ENCODE data around the gene AMMECR1.

AMMECR1 gene

DNA sequence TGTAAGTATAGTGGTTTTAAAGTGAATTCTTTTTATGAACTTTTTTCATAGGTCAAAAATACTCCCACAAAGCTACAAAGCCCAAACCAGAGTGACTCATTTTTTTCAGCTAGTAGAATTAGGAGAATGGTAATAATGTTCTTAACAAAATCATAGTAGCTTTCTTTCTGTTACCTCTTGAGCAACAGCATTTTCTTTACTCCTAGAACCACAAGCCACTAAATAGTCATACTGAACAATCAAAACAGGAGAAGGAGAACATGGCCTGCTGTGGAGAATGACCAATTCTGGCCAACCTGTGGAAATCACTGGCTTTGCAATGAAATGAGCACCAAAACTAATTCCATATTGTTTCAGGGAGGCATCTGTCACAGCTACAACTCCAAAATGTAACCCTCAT lies 112.9 kb downstream of the AMMECR1 start:
- DNase-seq, result no peak

- DNase-seq, result no peak
These were observed 116.1 kb downstream of the AMMECR1 start for GRCh38 chrX:110201799-110202198.

- DNase-seq, result no peak
These were observed 122.9 kb downstream of the AMMECR1 start for GRCh38 chrX:110194977-110195376.

DNA sequence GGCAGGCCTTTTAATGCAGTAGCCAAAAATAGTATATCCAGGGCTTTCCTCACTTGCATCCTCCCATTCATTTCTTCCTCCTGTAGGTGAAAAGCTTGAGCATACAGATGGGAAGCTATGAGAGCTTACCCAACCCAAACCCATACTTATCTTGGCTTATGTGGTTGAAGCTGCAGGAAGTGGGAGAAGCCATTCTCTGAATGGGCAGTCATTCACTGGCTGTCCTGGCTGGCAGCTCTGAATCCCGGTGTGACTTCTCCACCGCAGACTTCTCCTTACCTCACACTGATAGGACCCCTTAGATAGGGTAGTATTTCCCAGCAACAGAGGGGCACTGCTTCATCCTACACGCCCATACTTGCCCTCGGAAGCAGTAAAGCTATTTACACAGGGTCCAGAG lies 125.4 kb downstream of the AMMECR1 start:
- no peak for DNase-seq

DNA sequence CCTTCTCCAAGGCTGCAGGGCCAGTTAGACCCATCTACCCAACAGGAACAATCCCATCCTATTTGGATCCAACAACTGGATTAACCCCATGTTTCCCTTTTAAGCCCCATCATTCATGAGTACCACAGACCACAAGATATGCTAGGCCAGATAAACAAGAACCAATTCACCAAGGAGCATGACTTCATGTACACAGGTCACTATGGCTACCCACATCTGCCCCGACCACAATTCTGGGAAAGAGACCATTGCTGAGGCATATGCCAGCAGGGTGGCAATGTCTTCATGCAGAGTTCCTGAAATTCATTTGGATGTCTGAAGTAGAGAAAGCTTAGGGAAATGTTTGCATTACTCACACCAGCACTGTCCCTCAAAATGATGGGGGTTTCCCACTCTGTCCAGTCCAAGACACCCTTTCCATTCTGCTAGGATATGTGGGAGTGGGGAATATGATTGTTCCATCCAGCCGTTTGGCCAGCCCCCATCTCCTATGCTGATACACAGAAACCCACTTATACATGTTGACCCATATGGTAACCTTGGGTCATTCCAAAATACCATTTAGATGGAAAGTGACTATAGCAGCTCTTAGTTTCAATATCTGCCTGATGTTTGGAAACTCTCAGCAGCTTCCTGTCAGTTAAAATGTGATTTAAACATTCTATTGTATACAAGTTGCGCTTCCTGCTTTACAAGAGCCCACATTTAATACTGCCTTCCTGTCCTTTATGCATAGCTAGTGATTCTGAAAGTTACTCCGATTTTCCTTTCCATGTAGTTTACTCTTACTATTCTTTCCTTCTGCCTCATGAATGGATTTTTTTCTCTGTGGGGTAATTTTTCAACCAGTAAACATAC lies 129.0 kb downstream of the AMMECR1 start:
- DNase-seq, result no peak

- DNase-seq, result no peak
These were observed 134.6 kb downstream of the AMMECR1 start for GRCh38 chrX:110183314-110183713.

GRCh38 chrX:110182865-110183264 lies 135.0 kb downstream of the AMMECR1 start:
- no peak for DNase-seq

GRCh38 chrX:110182362-110182761 lies 135.5 kb downstream of the AMMECR1 start:
- DNase-seq, result no peak

GRCh38 chrX:110181459-110182137 lies 136.3 kb downstream of the AMMECR1 start:
- no peak for DNase-seq

- DNase-seq, result no peak
These were observed 137.0 kb downstream of the AMMECR1 start for GRCh38 chrX:110180928-110181310.

GRCh38 chrX:110180176-110180927 lies 137.5 kb downstream of the AMMECR1 start:
- DNase-seq, result no peak

GRCh38 chrX:110178179-110178865 lies 139.6 kb downstream of the AMMECR1 start:
- DNase-seq, result peak; percentile 24

DNA sequence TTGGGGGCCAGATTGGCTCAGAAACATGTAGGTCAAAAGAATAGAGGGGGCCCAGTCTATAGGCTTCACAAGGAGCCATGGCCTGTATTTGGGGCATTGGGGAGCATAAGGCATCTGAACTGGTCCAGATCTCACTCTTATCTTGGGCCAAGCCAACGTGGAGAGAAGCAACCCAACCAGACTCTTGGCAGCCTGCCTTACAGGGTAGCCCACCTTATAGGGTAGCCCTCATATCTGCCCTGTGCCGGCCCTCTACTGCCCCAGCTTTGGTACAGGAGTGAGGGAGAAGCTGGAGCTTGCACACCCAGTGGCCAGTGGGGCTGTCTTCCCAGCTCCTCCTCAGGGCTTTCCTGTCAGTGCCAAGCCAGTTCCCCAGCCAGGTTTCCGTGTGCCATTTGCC lies 142.2 kb downstream of the AMMECR1 start:
- DNase-seq, result no peak

DNA sequence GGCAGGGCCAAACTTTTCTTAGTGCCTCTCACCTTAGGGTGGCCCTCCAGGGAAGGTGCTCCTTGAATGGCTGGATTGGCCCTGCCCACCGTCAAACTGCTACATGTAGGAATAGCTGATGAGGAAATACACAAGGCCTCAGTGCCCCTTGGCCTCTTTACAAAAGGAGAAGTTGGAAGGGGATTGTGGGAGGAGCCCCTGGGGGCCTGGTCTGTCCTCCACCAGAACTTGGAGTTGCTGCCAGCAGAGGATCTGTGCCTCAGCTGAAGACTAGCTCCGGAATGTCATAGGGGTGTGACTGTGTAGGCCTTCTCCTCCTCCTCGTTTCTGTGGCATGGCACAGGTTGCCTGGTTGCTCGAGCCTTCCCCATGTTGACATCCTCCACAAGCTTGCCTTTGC lies 142.7 kb downstream of the AMMECR1 start:
- no peak for DNase-seq

GRCh38 chrX:110173192-110174175 lies 144.4 kb downstream of the AMMECR1 start:
- no peak for DNase-seq

GRCh38 chrX:110172215-110172614 lies 145.7 kb downstream of the AMMECR1 start:
- DNase-seq, result no peak

DNA sequence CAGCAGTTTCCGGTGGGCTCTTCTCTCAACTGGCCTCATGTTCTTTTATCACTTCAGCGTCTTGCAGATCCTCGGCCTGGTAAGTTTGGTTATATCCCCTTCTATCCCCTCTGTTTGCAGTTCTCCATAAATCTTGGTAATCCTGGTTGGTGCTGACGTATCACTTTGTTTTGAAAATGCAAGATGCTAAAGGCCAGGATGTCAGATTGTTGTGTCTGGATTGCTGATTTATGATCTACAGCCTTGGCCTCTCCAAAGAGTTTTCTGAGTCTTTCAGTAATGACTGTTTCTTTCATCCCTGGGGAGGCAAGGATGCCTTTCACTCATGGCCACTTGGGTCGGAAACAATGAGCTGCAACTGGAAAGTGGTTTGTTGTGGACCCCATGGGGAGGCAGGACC lies 146.4 kb downstream of the AMMECR1 start:
- DNase-seq, result no peak

DNA sequence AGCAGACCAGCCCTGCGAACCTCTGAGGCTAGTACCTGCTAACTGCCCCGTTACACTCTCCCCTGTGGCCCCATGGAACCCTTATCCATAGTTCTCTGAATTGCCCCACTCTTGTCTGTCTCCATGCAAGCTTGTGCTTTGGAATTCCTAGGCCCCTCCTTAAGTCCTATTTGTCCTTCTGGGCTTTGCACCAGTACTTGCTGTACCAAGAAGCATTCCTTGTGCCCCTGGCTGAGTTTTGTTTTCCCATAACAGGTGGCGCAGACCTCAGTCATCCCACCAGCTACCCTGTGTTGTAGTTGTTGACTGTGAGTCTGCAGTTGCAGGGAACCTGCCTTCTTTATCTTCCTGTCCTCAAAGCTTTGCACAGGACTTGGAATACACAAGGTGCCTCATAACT lies 147.9 kb downstream of the AMMECR1 start:
- DNase-seq, result no peak

DNA sequence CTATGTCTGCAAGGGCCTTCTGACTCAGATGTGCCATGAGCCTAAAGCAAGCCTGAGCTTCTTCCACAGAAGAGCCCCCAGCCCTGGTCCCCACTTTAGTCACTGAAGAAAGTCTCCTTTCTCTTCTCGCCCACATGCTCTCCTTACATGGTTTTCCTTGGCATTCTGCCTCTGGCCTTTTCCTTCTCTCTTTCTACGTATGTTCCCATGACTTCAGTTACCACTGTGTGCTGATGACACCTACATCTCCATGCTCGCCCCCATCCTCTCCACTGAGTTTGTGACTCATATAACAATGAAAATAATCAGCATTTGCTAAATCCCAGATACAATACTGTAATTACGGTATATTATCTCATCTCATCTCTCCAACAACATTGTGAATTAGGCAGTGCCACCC lies 149.3 kb downstream of the AMMECR1 start:
- no peak for DNase-seq

GRCh38 chrX:110167952-110168451 lies 149.9 kb downstream of the AMMECR1 start:
- no peak for DNase-seq

DNA sequence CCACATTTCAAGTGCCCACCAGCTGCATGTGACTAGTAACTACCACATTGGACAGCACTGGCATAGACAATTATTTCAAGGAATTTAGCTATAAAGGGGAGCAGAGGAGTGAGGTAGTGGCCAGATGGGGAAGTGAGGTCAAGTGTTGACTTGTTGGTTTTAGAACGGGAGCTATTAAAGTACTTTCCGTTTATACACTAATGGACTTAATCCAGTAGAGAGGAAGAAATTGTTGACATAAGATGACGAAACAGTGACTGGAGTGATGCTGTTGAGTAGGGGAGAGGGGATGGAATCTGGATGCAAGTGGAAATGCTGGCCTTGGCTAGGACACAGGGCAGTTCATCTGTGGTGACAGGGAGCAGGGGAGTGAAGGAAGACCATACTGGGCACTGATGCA lies 154.4 kb downstream of the AMMECR1 start:
- DNase-seq, result no peak

- DNase-seq, result no peak
These were observed 155.0 kb downstream of the AMMECR1 start for GRCh38 chrX:110162867-110163266.

Measured in DMS79 (cell line).